ENCODE measurements around the gene TBCK.

GRCh38 chr4:106323119-106323518 is 7.1 kb upstream of the TBCK start:
- TF ChIP-seq POLR2AphosphoS5 (IDR thresholded peaks at IDR 0.05; ENCODE audit: low read depth, low read length) (no peak), TAF1 (IDR thresholded peaks at IDR 0.05; ENCODE audit: low read depth, low read length) (no peak), POU2F2 (IDR thresholded peaks at IDR 0.05; ENCODE audit: low read depth, low read length) (no peak), POLR2A (IDR thresholded peaks at IDR 0.05; ENCODE audit: low read depth, low read length) (no peak), PAX5 (IDR thresholded peaks at IDR 0.05; ENCODE audit: insufficient read depth, low read length, severe bottlenecking) (no peak)
